Measurements from ENCODE around the gene GRIK5. TPM values are rescaled to one million over a fixed set of nuclear protein-coding genes. Genes with fewer than 3 reads are reported as not detected.

The GRIK5 gene
- polyA plus RNA-seq, 1 donor from 2014 or later: 22.4 TPM

DNA sequence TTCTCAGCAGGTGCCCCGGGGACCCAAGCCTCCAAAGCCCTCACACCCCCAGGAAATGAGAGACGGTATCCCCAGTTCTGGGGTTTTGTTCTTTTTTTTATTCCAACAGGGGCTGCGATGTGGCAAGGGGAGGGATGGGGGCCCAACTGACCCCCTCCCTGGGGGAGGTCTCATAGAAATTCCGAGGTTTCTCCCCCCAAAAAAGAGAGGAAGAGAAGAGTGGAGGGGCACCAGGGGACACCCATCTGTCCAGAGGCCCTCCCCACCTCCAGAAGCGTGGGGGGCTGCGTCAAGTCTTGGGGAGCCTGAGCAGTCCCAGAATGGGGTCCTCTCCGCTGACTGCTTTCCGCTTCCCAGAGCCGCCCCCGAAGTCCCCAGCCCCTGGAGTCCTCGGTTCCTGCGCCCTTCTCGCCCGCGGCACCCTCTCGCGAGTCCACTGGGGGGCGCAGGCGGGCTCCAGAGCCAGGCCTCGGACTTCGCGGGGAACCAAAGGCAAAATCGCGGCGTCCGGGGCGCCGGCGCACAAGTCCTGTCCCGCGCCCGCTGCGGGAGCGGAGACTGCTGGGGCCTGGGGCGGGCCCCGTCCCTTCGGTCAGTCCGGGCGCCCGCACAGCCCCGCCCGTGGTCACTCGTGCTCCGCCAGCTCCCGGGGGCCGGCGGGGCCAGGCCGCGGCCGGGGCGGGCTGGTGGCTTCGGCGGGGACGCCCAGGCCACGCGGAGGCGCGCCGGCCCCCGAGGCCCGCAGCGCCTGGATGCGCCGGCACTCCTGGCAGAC lies 71.6 kb downstream of the GRIK5 start:
- Histone ChIP-seq H3K4me2 (ENCODE audit: low read length) (peak overlapping the region; percentile 55), H3K9ac (ENCODE audit: low read length) (peak overlapping the region; percentile 95), H4K20me1 (ENCODE audit: insufficient read depth) (no peaks in the 10 kb centered on the region), H3K4me3 (ENCODE audit: low read length) (peak overlapping the region; percentile 53), H3K27ac (ENCODE audit: low read length) (peak overlapping the region; percentile 99), H3K9me2 (ENCODE audit: insufficient read depth, low read length) (no peaks in the 10 kb centered on the region), H3K79me2 (replicated peaks; ENCODE audit: insufficient read depth, low read length) (peaks cover 16% of the 10 kb centered on the region), H3K27me3 (ENCODE audit: insufficient read depth, low read depth, low read length) (peaks cover 9% of the 10 kb centered on the region), H3K36me3 (ENCODE audit: insufficient read depth, low read length) (no peaks in the 10 kb centered on the region), H3F3A (ENCODE audit: insufficient read depth, low read length, poor library complexity, severe bottlenecking) (peaks cover 11% of the 10 kb centered on the region), H3K9me3 (ENCODE audit: low read length) (no peaks in the 10 kb centered on the region), H2AFZ (ENCODE audit: low read depth, low read length) (no peak overlapping the region)
- TF ChIP-seq SMC3 (conservative IDR thresholded peaks at IDR 0.05; ENCODE audit: poor library complexity) (peak; percentile 62), MXI1 (conservative IDR thresholded peaks at IDR 0.05; ENCODE audit: poor library complexity, severe bottlenecking) (no peak), POLR2AphosphoS5 (IDR thresholded peaks at IDR 0.05) (no peak), RAD21 (conservative IDR thresholded peaks at IDR 0.05) (peak; percentile 42), EP300 (conservative IDR thresholded peaks at IDR 0.05; ENCODE audit: poor library complexity, severe bottlenecking) (no peak)
- TF ChIP-seq, protein P1, sequence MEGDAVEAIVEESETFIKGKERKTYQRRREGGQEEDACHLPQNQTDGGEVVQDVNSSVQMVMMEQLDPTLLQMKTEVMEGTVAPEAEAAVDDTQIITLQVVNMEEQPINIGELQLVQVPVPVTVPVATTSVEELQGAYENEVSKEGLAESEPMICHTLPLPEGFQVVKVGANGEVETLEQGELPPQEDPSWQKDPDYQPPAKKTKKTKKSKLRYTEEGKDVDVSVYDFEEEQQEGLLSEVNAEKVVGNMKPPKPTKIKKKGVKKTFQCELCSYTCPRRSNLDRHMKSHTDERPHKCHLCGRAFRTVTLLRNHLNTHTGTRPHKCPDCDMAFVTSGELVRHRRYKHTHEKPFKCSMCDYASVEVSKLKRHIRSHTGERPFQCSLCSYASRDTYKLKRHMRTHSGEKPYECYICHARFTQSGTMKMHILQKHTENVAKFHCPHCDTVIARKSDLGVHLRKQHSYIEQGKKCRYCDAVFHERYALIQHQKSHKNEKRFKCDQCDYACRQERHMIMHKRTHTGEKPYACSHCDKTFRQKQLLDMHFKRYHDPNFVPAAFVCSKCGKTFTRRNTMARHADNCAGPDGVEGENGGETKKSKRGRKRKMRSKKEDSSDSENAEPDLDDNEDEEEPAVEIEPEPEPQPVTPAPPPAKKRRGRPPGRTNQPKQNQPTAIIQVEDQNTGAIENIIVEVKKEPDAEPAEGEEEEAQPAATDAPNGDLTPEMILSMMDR (IDR thresholded peaks at IDR 0.05; ENCODE audit: poor library complexity, severe bottlenecking): peak; percentile 74

DNA sequence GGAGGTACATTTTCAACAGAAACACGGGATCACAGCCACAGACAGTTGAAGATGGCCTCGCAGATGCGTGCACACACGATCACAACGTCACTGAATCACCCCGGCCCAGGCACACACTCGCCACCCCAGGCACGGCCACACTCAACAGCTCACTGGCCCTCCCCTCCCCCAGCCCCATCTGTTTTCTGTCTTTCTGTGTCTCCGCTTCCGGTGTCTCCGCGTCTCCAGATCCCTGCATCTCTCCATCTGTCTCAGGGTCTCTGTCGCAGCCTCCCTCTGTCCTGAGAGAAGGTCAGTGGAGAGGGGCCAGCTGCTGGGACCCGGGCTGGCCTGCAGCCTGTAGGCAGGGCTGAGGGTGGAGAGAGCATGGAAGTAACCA lies 72.2 kb downstream of the GRIK5 start:
- Histone ChIP-seq H3K9me2 (ENCODE audit: insufficient read depth, low read length) (no peaks in the 10 kb centered on the region), H3F3A (ENCODE audit: insufficient read depth, low read length, poor library complexity, severe bottlenecking) (peaks cover 11% of the 10 kb centered on the region), H3K9me3 (ENCODE audit: low read length) (no peaks in the 10 kb centered on the region), H3K9ac (ENCODE audit: low read length) (peak overlapping the region; percentile 95), H3K27ac (ENCODE audit: low read length) (peak overlapping the region; percentile 99), H3K79me2 (replicated peaks; ENCODE audit: insufficient read depth, low read length) (peaks cover 22% of the 10 kb centered on the region), H3K4me3 (ENCODE audit: low read length) (peak overlapping the region; percentile 53), H3K36me3 (ENCODE audit: insufficient read depth, low read length) (no peaks in the 10 kb centered on the region), H3K27me3 (ENCODE audit: insufficient read depth, low read depth, low read length) (peaks cover 9% of the 10 kb centered on the region), H2AFZ (ENCODE audit: low read depth, low read length) (no peak overlapping the region), H3K4me2 (ENCODE audit: low read length) (peak overlapping the region; percentile 55), H4K20me1 (ENCODE audit: insufficient read depth) (no peaks in the 10 kb centered on the region)
- TF ChIP-seq EZH2 (IDR thresholded peaks at IDR 0.05; ENCODE audit: borderline replicate concordance, insufficient read depth, low read length, poor library complexity, severe bottlenecking) (no peak), MXI1 (conservative IDR thresholded peaks at IDR 0.05; ENCODE audit: poor library complexity, severe bottlenecking) (no peak), TAF1 (IDR thresholded peaks at IDR 0.05; ENCODE audit: low read depth) (no peak), RAD21 (conservative IDR thresholded peaks at IDR 0.05) (no peak), POLR2AphosphoS5 (IDR thresholded peaks at IDR 0.05) (no peak), SMC3 (conservative IDR thresholded peaks at IDR 0.05; ENCODE audit: poor library complexity) (no peak), EP300 (conservative IDR thresholded peaks at IDR 0.05; ENCODE audit: poor library complexity, severe bottlenecking) (no peak)
- TF ChIP-seq, protein P2, sequence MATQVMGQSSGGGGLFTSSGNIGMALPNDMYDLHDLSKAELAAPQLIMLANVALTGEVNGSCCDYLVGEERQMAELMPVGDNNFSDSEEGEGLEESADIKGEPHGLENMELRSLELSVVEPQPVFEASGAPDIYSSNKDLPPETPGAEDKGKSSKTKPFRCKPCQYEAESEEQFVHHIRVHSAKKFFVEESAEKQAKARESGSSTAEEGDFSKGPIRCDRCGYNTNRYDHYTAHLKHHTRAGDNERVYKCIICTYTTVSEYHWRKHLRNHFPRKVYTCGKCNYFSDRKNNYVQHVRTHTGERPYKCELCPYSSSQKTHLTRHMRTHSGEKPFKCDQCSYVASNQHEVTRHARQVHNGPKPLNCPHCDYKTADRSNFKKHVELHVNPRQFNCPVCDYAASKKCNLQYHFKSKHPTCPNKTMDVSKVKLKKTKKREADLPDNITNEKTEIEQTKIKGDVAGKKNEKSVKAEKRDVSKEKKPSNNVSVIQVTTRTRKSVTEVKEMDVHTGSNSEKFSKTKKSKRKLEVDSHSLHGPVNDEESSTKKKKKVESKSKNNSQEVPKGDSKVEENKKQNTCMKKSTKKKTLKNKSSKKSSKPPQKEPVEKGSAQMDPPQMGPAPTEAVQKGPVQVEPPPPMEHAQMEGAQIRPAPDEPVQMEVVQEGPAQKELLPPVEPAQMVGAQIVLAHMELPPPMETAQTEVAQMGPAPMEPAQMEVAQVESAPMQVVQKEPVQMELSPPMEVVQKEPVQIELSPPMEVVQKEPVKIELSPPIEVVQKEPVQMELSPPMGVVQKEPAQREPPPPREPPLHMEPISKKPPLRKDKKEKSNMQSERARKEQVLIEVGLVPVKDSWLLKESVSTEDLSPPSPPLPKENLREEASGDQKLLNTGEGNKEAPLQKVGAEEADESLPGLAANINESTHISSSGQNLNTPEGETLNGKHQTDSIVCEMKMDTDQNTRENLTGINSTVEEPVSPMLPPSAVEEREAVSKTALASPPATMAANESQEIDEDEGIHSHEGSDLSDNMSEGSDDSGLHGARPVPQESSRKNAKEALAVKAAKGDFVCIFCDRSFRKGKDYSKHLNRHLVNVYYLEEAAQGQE (IDR thresholded peaks at IDR 0.05; ENCODE audit: borderline replicate concordance): no peak
